ENCODE measurements around the gene ATP6V0B. TPM values are rescaled to one million over a fixed set of nuclear protein-coding genes. Genes with fewer than 3 reads are reported as not detected.

Gene ATP6V0B
- total and polyA plus RNA-seq, 2 donors (not counting 1 experiment from before 2014, with no cell fraction given), result 91.0 to 198 TPM

GRCh38 chr1:43963890-43964289, 10.9 kb upstream of the ATP6V0B start:
- no peak overlapping the region for H3K27ac ChIP-seq (ENCODE audit: low read length in 2 of 2)
- Mint-ChIP-seq H3K4me1 (no peaks in the 10 kb centered on the region), H3K4me3 (no peak overlapping the region), H3K27ac (no peak overlapping the region), H3K27me3 (no peaks in the 10 kb centered on the region), H3K9me3 (ENCODE audit: insufficient read depth) (no peaks in the 10 kb centered on the region)
- H3K4me1 ChIP-seq (ENCODE audit: control insufficient read depth in 2 of 2, insufficient read depth in 2 of 2, low read length in 2 of 2), result no peaks in the 10 kb centered on the region
- H3K27me3 ChIP-seq (replicated peaks in 1 of 4; ENCODE audit: control extremely low read depth in 1 of 4, control insufficient read depth in 3 of 4, insufficient read depth in 4 of 4, low read length in 3 of 4), result no peaks in the 10 kb centered on the region
- intact Hi-C loops (cut with micrococcal nuclease), result no loop called here
- TF ChIP-seq CTCF (IDR thresholded peaks at IDR 0.05), result no peak
- POLR2A ChIA-PET, result no interaction called here
- no peaks in the 10 kb centered on the region for H4K20me1 ChIP-seq (ENCODE audit: control insufficient read depth, insufficient read depth, low read length, poor library complexity, severe bottlenecking)
- no peak overlapping the region for H3K9ac ChIP-seq (ENCODE audit: low read length)
- CTCF ChIA-PET, result interaction anchor here (0.9 kb wide), 1 partner anchor 9 kb away, joined by 3 read pairs; no protein-coding TSS in a partner anchor
- peaks cover 0 to 5% of the 10 kb centered on the region in 2 experiments for H3K36me3 ChIP-seq (replicated peaks in 1 of 2; ENCODE audit: control extremely low read depth in 1 of 2, control insufficient read depth in 1 of 2, extremely low read depth in 1 of 2, insufficient read depth in 2 of 2, low read length in 1 of 2)
- no peak overlapping the region for H2AFZ ChIP-seq (ENCODE audit: insufficient read depth, low read depth, low read length, poor library complexity, severe bottlenecking)
- ATAC-seq (ENCODE audit: low read depth), result no peak
- H3K4me2 ChIP-seq (replicated peaks; ENCODE audit: low read depth, low read length, poor library complexity, severe bottlenecking), result no peak overlapping the region
- DNase-seq, result no peak
- H3K9me3 ChIP-seq (ENCODE audit: control extremely low read depth in 1 of 3, control insufficient read depth in 2 of 3, insufficient read depth in 1 of 3, low read length in 2 of 3), result no peaks in the 10 kb centered on the region
- no peak overlapping the region for H3K4me3 ChIP-seq (ENCODE audit: control extremely low read depth in 1 of 5, extremely low read depth in 1 of 5, insufficient read depth in 1 of 5, low read depth in 2 of 5, low read length in 4 of 5)
- 87% methylated on average over 3 of the region's 5 CpGs for WGBS (ENCODE audit: insufficient coverage)
- H3K79me2 ChIP-seq (ENCODE audit: control insufficient read depth, insufficient read depth, low read length), result no peaks in the 10 kb centered on the region

- no peak overlapping the region for H3K27ac ChIP-seq (ENCODE audit: low read length in 2 of 2)
- H3K36me3 ChIP-seq (replicated peaks in 1 of 2; ENCODE audit: control extremely low read depth in 1 of 2, control insufficient read depth in 1 of 2, extremely low read depth in 1 of 2, insufficient read depth in 2 of 2, low read length in 1 of 2), result peaks cover 0 to 3% of the 10 kb centered on the region in 2 experiments
- Mint-ChIP-seq H3K9me3 (ENCODE audit: insufficient read depth) (no peaks in the 10 kb centered on the region), H3K4me1 (peaks cover 11% of the 10 kb centered on the region), H3K27ac (no peak overlapping the region), H3K4me3 (no peak overlapping the region), H3K27me3 (no peaks in the 10 kb centered on the region)
- no peaks in the 10 kb centered on the region for H3K27me3 ChIP-seq (replicated peaks in 1 of 4; ENCODE audit: control extremely low read depth in 1 of 4, control insufficient read depth in 3 of 4, insufficient read depth in 4 of 4, low read length in 3 of 4)
- peaks cover 6 to 9% of the 10 kb centered on the region in 2 donors for H3K4me1 ChIP-seq (ENCODE audit: control insufficient read depth in 2 of 2, insufficient read depth in 2 of 2, low read length in 2 of 2)
- no peak overlapping the region for H3K4me2 ChIP-seq (replicated peaks; ENCODE audit: low read depth, low read length, poor library complexity, severe bottlenecking)
- TF ChIP-seq EZH2 (IDR thresholded peaks at IDR 0.05; ENCODE audit: borderline replicate concordance, insufficient read depth, low read depth, low read length, poor library complexity, severe bottlenecking), result no peak
- TF ChIP-seq CTCF (IDR thresholded peaks at IDR 0.05), result no peak
- H3K9me3 ChIP-seq (ENCODE audit: control extremely low read depth in 1 of 3, control insufficient read depth in 2 of 3, insufficient read depth in 1 of 3, low read length in 2 of 3), result no peaks in the 10 kb centered on the region
- H2AFZ ChIP-seq (ENCODE audit: insufficient read depth, low read depth, low read length, poor library complexity, severe bottlenecking), result no peak overlapping the region
- intact Hi-C loops (cut with micrococcal nuclease), result no loop called here
- DNase-seq (no peak), ATAC-seq (ENCODE audit: low read depth) (no peak)
- CTCF ChIA-PET, result no interaction called here
- H3K79me2 ChIP-seq (ENCODE audit: control insufficient read depth, insufficient read depth, low read length), result peaks cover 3% of the 10 kb centered on the region
- H3K4me3 ChIP-seq (ENCODE audit: control extremely low read depth in 1 of 5, extremely low read depth in 1 of 5, insufficient read depth in 1 of 5, low read depth in 2 of 5, low read length in 4 of 5), result no peak overlapping the region
- no peak overlapping the region for H3K9ac ChIP-seq (ENCODE audit: low read length)
- POLR2A ChIA-PET, result no interaction called here
- peaks cover 3% of the 10 kb centered on the region for H4K20me1 ChIP-seq (ENCODE audit: control insufficient read depth, insufficient read depth, low read length, poor library complexity, severe bottlenecking)
- 98% methylated on average over 3 of the region's 3 CpGs for WGBS (ENCODE audit: insufficient coverage)
Observed at GRCh38 chr1:43965316-43965715, 9.4 kb upstream of the ATP6V0B start.

All from B cell (primary cell).